HEK293 (cell line): ENCODE results near the gene CRYBA4.

Experiments used
- BCL11B ChIP-seq: fragments of 450-650 bp; formaldehyde crosslinking; IDR thresholded peaks from 2 replicates; pipeline ENCODE4 v1.5.1; 2016; ENCODE audit warnings: low read depth, missing biosample characterization, missing genetic modification characterization
- GLI2 ChIP-seq: fragments of 450-650 bp; formaldehyde crosslinking; IDR thresholded peaks from 2 replicates; pipeline ENCODE4; 2017; ENCODE audit warnings: missing biosample characterization, missing genetic modification characterization, low read depth, borderline replicate concordance
- HOXC10 ChIP-seq: sonication (generic); formaldehyde crosslinking; IDR thresholded peaks from 2 replicates; pipeline ENCODE4 v1.8.1; 2023; ENCODE audit warnings: mild to moderate bottlenecking, missing genetic modification reagents
- KLF1 ChIP-seq: fragments of 450-650 bp; formaldehyde crosslinking; IDR thresholded peaks from 2 replicates; pipeline ENCODE4 v1.5.1; 2016; ENCODE audit warnings: missing biosample characterization, missing genetic modification characterization
- KLF10 ChIP-seq: fragments of 450-650 bp; IDR thresholded peaks from 2 replicates; pipeline ENCODE4 v1.5.1; 2018; ENCODE audit warnings: missing biosample characterization, mild to moderate bottlenecking, missing genetic modification characterization
- KLF8 ChIP-seq: fragments of 450-650 bp; formaldehyde crosslinking; IDR thresholded peaks from 2 replicates; pipeline ENCODE4 v1.5.1; 2016; ENCODE audit warnings: missing biosample characterization, missing genetic modification characterization
- KLF9 ChIP-seq: fragments of 450-650 bp; formaldehyde crosslinking; IDR thresholded peaks from 2 replicates; pipeline ENCODE4 v1.5.1; 2016; ENCODE audit warnings: missing biosample characterization, missing genetic modification characterization, low read depth
- PRDM1 ChIP-seq: fragments of 450-650 bp; formaldehyde crosslinking; IDR thresholded peaks from 2 replicates; pipeline ENCODE4; 2016; ENCODE audit warnings: missing biosample characterization, missing genetic modification characterization
- SP2 ChIP-seq: fragments of 450-650 bp; formaldehyde crosslinking; IDR thresholded peaks from 2 replicates; pipeline ENCODE4 v1.5.1; 2016; ENCODE audit warnings: missing biosample characterization, missing genetic modification characterization
- SP3 ChIP-seq: fragments of 450-650 bp; formaldehyde crosslinking; IDR thresholded peaks from 2 replicates; pipeline ENCODE4 v1.5.1; 2016; ENCODE audit warnings: missing biosample characterization, missing genetic modification characterization
- ZBTB17 ChIP-seq: fragments of 450-650 bp; formaldehyde crosslinking; IDR thresholded peaks from 2 replicates; pipeline ENCODE4 v1.5.1; 2016; ENCODE audit warnings: missing biosample characterization, missing genetic modification characterization
- ZBTB20 ChIP-seq: fragments of 450-650 bp; formaldehyde crosslinking; IDR thresholded peaks from 2 replicates; pipeline ENCODE4 v1.5.1; 2016; ENCODE audit warnings: missing biosample characterization, missing genetic modification characterization
- ZNF112 ChIP-seq: fragments of 450-650 bp; formaldehyde crosslinking; IDR thresholded peaks from 2 replicates; pipeline ENCODE4 v1.5.0; 2017; ENCODE audit warnings: missing biosample characterization, missing genetic modification characterization
- ZNF16 ChIP-seq: fragments of 450-650 bp; formaldehyde crosslinking; IDR thresholded peaks from 2 replicates; pipeline ENCODE4 v1.5.1; 2016; ENCODE audit warnings: low read depth, missing biosample characterization, missing genetic modification characterization
- ZNF174 ChIP-seq: fragments of 450-650 bp; formaldehyde crosslinking; IDR thresholded peaks from 2 replicates; pipeline ENCODE4 v1.5.0; 2017; ENCODE audit warnings: missing biosample characterization, mild to moderate bottlenecking, missing genetic modification characterization
- ZNF211 ChIP-seq: fragments of 450-650 bp; formaldehyde crosslinking; IDR thresholded peaks from 2 replicates; pipeline ENCODE4 v1.5.1; 2016; ENCODE audit warnings: low read depth, missing biosample characterization, missing genetic modification characterization
- ZNF341 ChIP-seq: fragments of 450-650 bp; formaldehyde crosslinking; IDR thresholded peaks from 2 replicates; pipeline ENCODE4; 2016; ENCODE audit warnings: low read depth, missing biosample characterization, missing genetic modification characterization
- ZNF366 ChIP-seq: fragments of 450-650 bp; formaldehyde crosslinking; conservative IDR thresholded peaks from 2 replicates; pipeline ENCODE4 v1.5.1; 2016; ENCODE audit warnings: missing biosample characterization, missing genetic modification characterization
- ZNF37A ChIP-seq: fragments of 450-650 bp; IDR thresholded peaks from 2 replicates; pipeline ENCODE4 v1.5.1; 2018; ENCODE audit warnings: missing biosample characterization, missing genetic modification characterization
- ZNF530 ChIP-seq: fragments of 450-650 bp; formaldehyde crosslinking; IDR thresholded peaks from 2 replicates; pipeline ENCODE4 v1.5.1; 2016; ENCODE audit warnings: low read depth, missing biosample characterization, missing genetic modification characterization
- ZNF585B ChIP-seq: fragments of 450-650 bp; formaldehyde crosslinking; IDR thresholded peaks from 2 replicates; pipeline ENCODE4 v1.5.1; 2016; ENCODE audit warnings: missing biosample characterization, missing genetic modification characterization
- ZNF621 ChIP-seq: fragments of 450-650 bp; formaldehyde crosslinking; IDR thresholded peaks from 2 replicates; pipeline ENCODE4 v1.5.1; 2017; ENCODE audit warnings: missing biosample characterization, missing genetic modification characterization
- ZNF629 ChIP-seq: fragments of 450-650 bp; formaldehyde crosslinking; IDR thresholded peaks from 2 replicates; pipeline ENCODE4 v1.5.1; 2017; ENCODE audit warnings: missing biosample characterization, missing genetic modification characterization
- ZNF654 ChIP-seq: fragments of 450-650 bp; formaldehyde crosslinking; IDR thresholded peaks from 2 replicates; pipeline ENCODE4 v1.5.1; 2016; ENCODE audit warnings: low read depth, missing biosample characterization, missing genetic modification characterization
- TF ChIP-seq, protein P1 (sequence below): sonication (generic); formaldehyde crosslinking; IDR thresholded peaks from 2 replicates; pipeline ENCODE4 v1.8.1; 2022; ENCODE audit warnings: mild to moderate bottlenecking, moderate library complexity, missing genetic modification reagents
- TF ChIP-seq, protein P2 (sequence below): fragments of 450-650 bp; formaldehyde crosslinking; IDR thresholded peaks from 2 replicates; pipeline ENCODE4 v1.5.1; 2016; ENCODE audit warnings: missing biosample characterization, missing genetic modification characterization
- TF ChIP-seq, protein P3 (sequence below): fragments of 450-650 bp; formaldehyde crosslinking; IDR thresholded peaks from 2 replicates; pipeline ENCODE4 v1.5.1; 2016; ENCODE audit warnings: missing biosample characterization, missing genetic modification characterization
- TF ChIP-seq, protein P4 (sequence below): fragments of 450-650 bp; formaldehyde crosslinking; IDR thresholded peaks from 2 replicates; pipeline ENCODE4 v1.5.1; 2016; ENCODE audit warnings: missing biosample characterization, missing genetic modification characterization
- TF ChIP-seq, protein P5 (sequence below): fragments of 450-650 bp; formaldehyde crosslinking; IDR thresholded peaks from 2 replicates; pipeline ENCODE4 v1.5.1; 2016; ENCODE audit warnings: missing biosample characterization, missing genetic modification characterization
- TF ChIP-seq, protein P6 (sequence below): fragments of 450-650 bp; formaldehyde crosslinking; IDR thresholded peaks from 2 replicates; pipeline ENCODE4 v1.5.1; 2016; ENCODE audit warnings: missing biosample characterization, missing genetic modification characterization

The CRYBA4 gene

DNA sequence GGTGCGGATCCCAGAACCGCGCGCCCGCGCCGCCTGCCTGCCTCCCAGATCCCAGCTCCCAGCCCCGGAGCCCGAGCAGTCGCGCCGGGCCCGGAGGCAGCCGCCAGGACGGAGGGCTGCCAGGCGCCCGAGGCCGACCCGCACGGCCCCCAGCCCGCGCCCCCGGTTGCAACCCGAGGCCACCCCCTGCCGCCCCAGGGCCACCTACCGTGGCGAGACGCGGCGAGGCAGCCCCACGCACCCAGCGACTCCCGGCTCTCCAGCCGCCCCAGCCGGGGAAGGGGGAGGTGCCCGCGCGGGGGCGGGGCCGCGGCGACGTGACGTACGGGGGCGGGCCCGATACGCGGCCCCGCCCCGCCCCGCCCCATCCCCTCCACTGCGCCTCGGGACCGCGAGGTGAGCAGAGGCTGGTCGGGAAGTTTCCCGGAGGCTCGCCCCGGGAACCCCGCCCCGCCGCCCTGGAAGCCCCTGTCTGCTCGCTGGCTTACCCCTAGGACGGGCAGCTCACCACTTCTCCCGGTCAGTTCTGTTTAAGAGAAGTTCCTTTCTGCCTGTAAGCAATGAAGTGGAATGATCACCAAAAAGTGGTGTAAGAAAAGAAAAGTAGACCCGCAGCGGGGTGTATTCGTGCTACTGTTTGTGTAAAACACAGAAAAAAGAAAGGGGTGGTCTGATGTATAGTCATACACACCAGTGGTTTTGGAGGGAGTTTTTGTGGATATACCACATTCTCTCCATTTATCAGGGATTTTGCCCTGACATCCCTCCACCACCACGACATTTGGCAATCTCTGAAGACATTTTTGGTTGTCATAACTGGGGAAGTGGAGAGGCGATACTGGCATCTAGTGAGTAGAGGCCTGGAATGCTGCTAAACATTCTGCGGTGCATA is 31.7 kb upstream of the CRYBA4 start, which contains the start of gene TPST2 (continued):
- TF ChIP-seq, protein P1, sequence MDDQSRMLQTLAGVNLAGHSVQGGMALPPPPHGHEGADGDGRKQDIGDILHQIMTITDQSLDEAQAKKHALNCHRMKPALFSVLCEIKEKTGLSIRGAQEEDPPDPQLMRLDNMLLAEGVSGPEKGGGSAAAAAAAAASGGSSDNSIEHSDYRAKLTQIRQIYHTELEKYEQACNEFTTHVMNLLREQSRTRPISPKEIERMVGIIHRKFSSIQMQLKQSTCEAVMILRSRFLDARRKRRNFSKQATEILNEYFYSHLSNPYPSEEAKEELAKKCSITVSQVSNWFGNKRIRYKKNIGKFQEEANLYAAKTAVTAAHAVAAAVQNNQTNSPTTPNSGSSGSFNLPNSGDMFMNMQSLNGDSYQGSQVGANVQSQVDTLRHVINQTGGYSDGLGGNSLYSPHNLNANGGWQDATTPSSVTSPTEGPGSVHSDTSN (CRISPR knock-in tag), result peak; percentile 69; the same call in 1 of the 2 replicates
- TF ChIP-seq ZNF654 (tag by site-specific recombination), result 0 out of 2 replicates have a peak, but pooled peaks have one; percentile 8
- TF ChIP-seq ZNF530 (tag by site-specific recombination), result no peak
- TF ChIP-seq SP2 (tag by site-specific recombination), result peak; percentile 36
- peak; percentile 42; the same call in 1 of the 2 replicates for TF ChIP-seq KLF9
- TF ChIP-seq, protein P2, sequence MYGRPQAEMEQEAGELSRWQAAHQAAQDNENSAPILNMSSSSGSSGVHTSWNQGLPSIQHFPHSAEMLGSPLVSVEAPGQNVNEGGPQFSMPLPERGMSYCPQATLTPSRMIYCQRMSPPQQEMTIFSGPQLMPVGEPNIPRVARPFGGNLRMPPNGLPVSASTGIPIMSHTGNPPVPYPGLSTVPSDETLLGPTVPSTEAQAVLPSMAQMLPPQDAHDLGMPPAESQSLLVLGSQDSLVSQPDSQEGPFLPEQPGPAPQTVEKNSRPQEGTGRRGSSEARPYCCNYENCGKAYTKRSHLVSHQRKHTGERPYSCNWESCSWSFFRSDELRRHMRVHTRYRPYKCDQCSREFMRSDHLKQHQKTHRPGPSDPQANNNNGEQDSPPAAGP (tag by site-specific recombination), result no peak
- TF ChIP-seq ZNF629 (tag by site-specific recombination), result no peak
- no peak for TF ChIP-seq HOXC10 (CRISPR knock-in tag)
- TF ChIP-seq, protein P3, sequence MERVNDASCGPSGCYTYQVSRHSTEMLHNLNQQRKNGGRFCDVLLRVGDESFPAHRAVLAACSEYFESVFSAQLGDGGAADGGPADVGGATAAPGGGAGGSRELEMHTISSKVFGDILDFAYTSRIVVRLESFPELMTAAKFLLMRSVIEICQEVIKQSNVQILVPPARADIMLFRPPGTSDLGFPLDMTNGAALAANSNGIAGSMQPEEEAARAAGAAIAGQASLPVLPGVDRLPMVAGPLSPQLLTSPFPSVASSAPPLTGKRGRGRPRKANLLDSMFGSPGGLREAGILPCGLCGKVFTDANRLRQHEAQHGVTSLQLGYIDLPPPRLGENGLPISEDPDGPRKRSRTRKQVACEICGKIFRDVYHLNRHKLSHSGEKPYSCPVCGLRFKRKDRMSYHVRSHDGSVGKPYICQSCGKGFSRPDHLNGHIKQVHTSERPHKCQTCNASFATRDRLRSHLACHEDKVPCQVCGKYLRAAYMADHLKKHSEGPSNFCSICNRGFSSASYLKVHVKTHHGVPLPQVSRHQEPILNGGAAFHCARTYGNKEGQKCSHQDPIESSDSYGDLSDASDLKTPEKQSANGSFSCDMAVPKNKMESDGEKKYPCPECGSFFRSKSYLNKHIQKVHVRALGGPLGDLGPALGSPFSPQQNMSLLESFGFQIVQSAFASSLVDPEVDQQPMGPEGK (tag by site-specific recombination), result 0 out of 2 replicates have a peak, but pooled peaks have one; percentile 18
- TF ChIP-seq ZNF112 (tag by site-specific recombination), result no peak
- no peak for TF ChIP-seq ZNF621
- TF ChIP-seq KLF8 (tag by site-specific recombination), result peak; percentile 69
- TF ChIP-seq, protein P4, sequence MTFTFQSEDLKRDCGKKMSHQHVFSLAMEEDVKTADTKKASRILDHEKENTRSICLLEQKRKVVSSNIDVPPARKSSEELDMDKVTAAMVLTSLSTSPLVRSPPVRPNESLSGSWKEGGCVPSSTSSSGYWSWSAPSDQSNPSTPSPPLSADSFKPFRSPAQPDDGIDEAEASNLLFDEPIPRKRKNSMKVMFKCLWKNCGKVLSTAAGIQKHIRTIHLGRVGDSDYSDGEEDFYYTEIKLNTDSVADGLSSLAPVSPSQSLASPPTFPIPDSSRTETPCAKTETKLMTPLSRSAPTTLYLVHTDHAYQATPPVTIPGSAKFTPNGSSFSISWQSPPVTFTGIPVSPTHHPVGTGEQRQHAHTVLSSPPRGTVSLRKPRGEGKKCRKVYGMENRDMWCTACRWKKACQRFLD (tag by site-specific recombination), result no peak
- TF ChIP-seq SP3 (tag by site-specific recombination), result peak; percentile 32; the same call in 1 of the 2 replicates
- TF ChIP-seq GLI2 (tag by site-specific recombination), result no peak
- peak; percentile 91 for TF ChIP-seq KLF10 (tag by site-specific recombination)
- TF ChIP-seq KLF1 (tag by site-specific recombination), result peak; percentile 41
- TF ChIP-seq ZNF585B (tag by site-specific recombination), result no peak
- TF ChIP-seq, protein P5, sequence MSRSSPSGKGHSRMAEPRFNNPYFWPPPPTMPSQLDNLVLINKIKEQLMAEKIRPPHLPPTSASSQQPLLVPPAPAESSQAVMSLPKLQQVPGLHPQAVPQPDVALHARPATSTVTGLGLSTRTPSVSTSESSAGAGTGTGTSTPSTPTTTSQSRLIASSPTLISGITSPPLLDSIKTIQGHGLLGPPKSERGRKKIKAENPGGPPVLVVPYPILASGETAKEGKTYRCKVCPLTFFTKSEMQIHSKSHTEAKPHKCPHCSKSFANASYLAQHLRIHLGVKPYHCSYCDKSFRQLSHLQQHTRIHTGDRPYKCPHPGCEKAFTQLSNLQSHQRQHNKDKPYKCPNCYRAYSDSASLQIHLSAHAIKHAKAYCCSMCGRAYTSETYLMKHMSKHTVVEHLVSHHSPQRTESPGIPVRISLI (tag by site-specific recombination), result no peak
- peak; percentile 87 for TF ChIP-seq ZBTB20 (tag by site-specific recombination)
- TF ChIP-seq BCL11B (tag by site-specific recombination), result no peak
- no peak for TF ChIP-seq ZNF174 (tag by site-specific recombination)
- TF ChIP-seq ZNF341 (tag by site-specific recombination), result no peak
- TF ChIP-seq ZNF211 (tag by site-specific recombination), result no peak
- TF ChIP-seq, protein P6, sequence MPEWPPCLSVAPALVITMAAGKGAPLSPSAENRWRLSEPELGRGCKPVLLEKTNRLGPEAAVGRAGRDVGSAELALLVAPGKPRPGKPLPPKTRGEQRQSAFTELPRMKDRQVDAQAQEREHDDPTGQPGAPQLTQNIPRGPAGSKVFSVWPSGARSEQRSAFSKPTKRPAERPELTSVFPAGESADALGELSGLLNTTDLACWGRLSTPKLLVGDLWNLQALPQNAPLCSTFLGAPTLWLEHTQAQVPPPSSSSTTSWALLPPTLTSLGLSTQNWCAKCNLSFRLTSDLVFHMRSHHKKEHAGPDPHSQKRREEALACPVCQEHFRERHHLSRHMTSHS (tag by site-specific recombination), result no peak
- no peak for TF ChIP-seq ZBTB17 (tag by site-specific recombination)
- no peak for TF ChIP-seq ZNF37A (tag by site-specific recombination)
- no peak for TF ChIP-seq PRDM1 (tag by site-specific recombination)
- TF ChIP-seq ZNF366, result peak; percentile 35; the same call in 1 of the 2 replicates
- TF ChIP-seq ZNF16 (tag by site-specific recombination), result no peak
- TF ChIP-seq, all 188 proteins: peak for 19
